ENCODE measurements around the gene MED15. TPM values are rescaled to one million over a fixed set of nuclear protein-coding genes. Genes with fewer than 3 reads are reported as not detected.

Gene MED15
- total and polyA plus RNA-seq, 2 of the 8 experiments (the other 6 are each of a cell fraction or from before 2014, with no cell fraction given), result 28.3 to 57.1 TPM

DNA sequence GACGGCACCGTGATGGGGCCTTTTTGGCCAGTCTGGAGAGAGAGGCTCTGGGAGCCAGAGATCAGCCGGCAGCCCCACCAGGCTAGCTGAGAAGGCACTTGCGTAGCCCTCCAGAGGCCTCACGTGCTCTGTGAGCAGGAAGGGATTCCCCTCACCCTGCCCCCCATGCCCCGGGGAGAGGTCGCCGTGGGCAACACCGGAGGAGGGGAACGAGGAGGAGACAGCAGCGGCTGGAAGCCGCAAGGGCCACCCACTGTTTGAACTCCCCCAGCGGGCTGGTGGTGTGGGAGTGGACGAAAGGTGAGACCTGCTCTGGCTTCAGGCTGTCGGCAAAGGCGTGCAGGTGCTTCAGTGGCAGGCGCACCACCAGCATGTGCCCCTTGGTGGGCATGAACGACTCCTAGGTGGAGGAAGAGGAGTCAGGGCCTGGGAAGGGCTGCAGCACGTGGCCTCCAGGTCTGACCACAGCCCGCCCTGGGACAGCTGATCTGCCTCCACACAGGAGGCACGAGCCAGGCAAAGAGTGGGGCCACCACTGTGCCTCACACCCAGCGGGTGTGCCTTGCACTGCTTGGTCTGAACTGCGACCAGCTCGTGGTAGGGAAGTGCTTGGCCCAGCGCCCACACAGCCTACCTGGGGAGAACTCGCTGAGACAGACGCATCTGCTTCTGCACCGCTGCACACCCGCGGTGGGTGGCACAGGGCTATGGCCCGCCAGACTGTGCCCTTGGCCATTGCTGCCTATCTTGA, 99.9 kb downstream of the MED15 start (continued):
- TF ChIP-seq, protein P1, sequence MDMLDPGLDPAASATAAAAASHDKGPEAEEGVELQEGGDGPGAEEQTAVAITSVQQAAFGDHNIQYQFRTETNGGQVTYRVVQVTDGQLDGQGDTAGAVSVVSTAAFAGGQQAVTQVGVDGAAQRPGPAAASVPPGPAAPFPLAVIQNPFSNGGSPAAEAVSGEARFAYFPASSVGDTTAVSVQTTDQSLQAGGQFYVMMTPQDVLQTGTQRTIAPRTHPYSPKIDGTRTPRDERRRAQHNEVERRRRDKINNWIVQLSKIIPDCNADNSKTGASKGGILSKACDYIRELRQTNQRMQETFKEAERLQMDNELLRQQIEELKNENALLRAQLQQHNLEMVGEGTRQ (IDR thresholded peaks at IDR 0.05; ENCODE audit: low read length), result no peak

Measured in H1 (cell line).